CD8-positive, alpha-beta memory T cell (primary cell): ENCODE measurements around the gene CD300E. TPM values are rescaled to one million over a fixed set of nuclear protein-coding genes. Genes with fewer than 3 reads are reported as not detected.
A peak's percentile ranks its signal among the peaks of the same experiment; 100 is the strongest.
"Not testable (repeated sequence)": the region's sequence is repeated elsewhere in the genome, so short reads cannot be mapped to it uniquely, and the experiment has no call there.

Experiments used
- CTCF ChIA-PET: fragments of 350-600 bp; sonication (Branson Sonifier 250); formaldehyde crosslinking; loops from one replicate; lab custom pipeline; 2021; ENCODE audit warnings: antibody characterized with exemption; lab: Charles Lee
- POLR2A ChIA-PET: fragments of 350-600 bp; sonication (Branson Sonifier 250); formaldehyde crosslinking; loops from one replicate; lab custom pipeline; 2021; ENCODE audit warnings: antibody characterized with exemption; lab: Charles Lee
- DNase-seq, 5 donors: peaks; one replicate each; pipeline versions ENCODE4 v3.0.0 to v3.0.0-alpha.2; 2020 to 2022; ENCODE audit warnings: mixed read lengths in 1 of 5
- H3K27ac ChIP-seq: one replicate; pipeline ENCODE4 v1.7.0; 2013; ENCODE audit warnings: low read depth, mild to moderate bottlenecking, low read length, moderate library complexity
- H3K27me3 ChIP-seq: 2 replicates; pipeline ENCODE4 v1.7.0; 2013; ENCODE audit warnings: low read length, mild to moderate bottlenecking; ENCODE audit not compliant: insufficient read depth, poor library complexity, severe bottlenecking
- H3K36me3 ChIP-seq: 2 replicates; pipeline ENCODE4 v1.7.0; 2013; ENCODE audit warnings: mild to moderate bottlenecking, low read length, moderate library complexity; ENCODE audit not compliant: insufficient read depth
- H3K4me1 ChIP-seq: 2 replicates; pipeline ENCODE4 v1.7.0; 2013; ENCODE audit warnings: mild to moderate bottlenecking, low read length, moderate library complexity; ENCODE audit not compliant: insufficient read depth
- H3K4me3 ChIP-seq: 2 replicates; pipeline ENCODE4 v1.7.0; 2013; ENCODE audit warnings: mild to moderate bottlenecking, low read length
- H3K9me3 ChIP-seq: 2 replicates; pipeline ENCODE4 v1.7.0; 2013; ENCODE audit warnings: mild to moderate bottlenecking, low read length
- H3K27ac Mint-ChIP-seq, 8 donors: one replicate each; pipeline ENCODE4 v1.8.0; 2020 to 2021; ENCODE audit warnings: mixed read lengths in 8 of 8, mild to moderate bottlenecking in 6 of 8, inconsistent platforms in 3 of 8, moderate library complexity in 3 of 8
- H3K27me3 Mint-ChIP-seq, 2 donors: one replicate each; pipeline ENCODE4 v1.8.0; 2020 to 2021; ENCODE audit warnings: mixed read lengths in 2 of 2, mild to moderate bottlenecking in 1 of 2, moderate library complexity in 1 of 2
- H3K36me3 Mint-ChIP-seq, 3 donors: one replicate each; pipeline ENCODE4 v1.8.0; 2020 to 2021; ENCODE audit warnings: mixed read lengths in 3 of 3, inconsistent platforms in 1 of 3, mild to moderate bottlenecking in 1 of 3
- H3K4me1 Mint-ChIP-seq, 3 donors: one replicate each; pipeline ENCODE4 v1.8.0; 2020 to 2021; ENCODE audit warnings: mixed read lengths in 3 of 3, inconsistent platforms in 1 of 3, mild to moderate bottlenecking in 1 of 3
- H3K4me3 Mint-ChIP-seq, 7 donors: one replicate each; pipeline ENCODE4 v1.8.0; 2020 to 2021; ENCODE audit warnings: mixed read lengths in 7 of 7, mild to moderate bottlenecking in 6 of 7, moderate library complexity in 4 of 7, inconsistent platforms in 2 of 7
- H3K9me3 Mint-ChIP-seq, 5 donors: one replicate each; pipeline ENCODE4 v1.8.0; 2020 to 2022; ENCODE audit warnings: mixed read lengths in 5 of 5, mild to moderate bottlenecking in 3 of 5, moderate library complexity in 2 of 5, inconsistent platforms in 1 of 5
- polyA plus RNA-seq: library from polyadenylated mRNA; unstranded; fragments of 300-500 nt; fragmentation: Illumina TruSeq; gene quantifications from one replicate; pipeline ENCODE4 v1.2.3, GENCODE V29; 2021
- total RNA-seq, 2 experiments: library from RNA; stranded (reverse); gene quantifications; one replicate each; pipeline ENCODE4 v1.2.3, GENCODE V29; 2021

Gene CD300E
- total and polyA plus RNA-seq, 3 experiments from 2014 or later: not detected

GRCh38 chr17:74579900-74580299 is 43.6 kb downstream of the CD300E start:
- peaks cover 9 to 32% of the 10 kb centered on the region in 2 donors for H3K27me3 Mint-ChIP-seq
- H3K9me3 ChIP-seq: no peaks in the 10 kb centered on the region
- peaks cover 7% of the 10 kb centered on the region for H3K4me1 ChIP-seq
- DNase-seq: no peak
- H3K4me1 Mint-ChIP-seq: peaks cover 9 to 14% (median 13%) of the 10 kb centered on the region in 3 donors
- peak overlapping the region in 1 of 7 donors; percentile 13 for H3K4me3 Mint-ChIP-seq
- H3K4me3 ChIP-seq: no peak overlapping the region
- no peak overlapping the region for H3K27ac Mint-ChIP-seq
- no peaks in the 10 kb centered on the region for H3K36me3 ChIP-seq
- H3K27me3 ChIP-seq: no peaks in the 10 kb centered on the region
- ChIA-PET POLR2A (no interaction called here), CTCF (no interaction called here)
- no peak overlapping the region for H3K27ac ChIP-seq
- H3K36me3 Mint-ChIP-seq: no peaks in the 10 kb centered on the region
- H3K9me3 Mint-ChIP-seq: peaks cover 0 to 2% (median 0%) of the 10 kb centered on the region in 5 donors

GRCh38 chr17:74578979-74579378 is 44.6 kb downstream of the CD300E start:
- Mint-ChIP-seq H3K27ac (no peak overlapping the region), H3K4me3 (no peak overlapping the region), H3K36me3 (no peaks in the 10 kb centered on the region), H3K9me3 (peaks cover 0 to 2% (median 0%) of the 10 kb centered on the region in 5 donors), H3K4me1 (peaks cover 9 to 14% (median 13%) of the 10 kb centered on the region in 3 donors), H3K27me3 (peaks cover 7 to 26% of the 10 kb centered on the region in 2 donors)
- Histone ChIP-seq H3K36me3 (no peaks in the 10 kb centered on the region), H3K27ac (no peak overlapping the region), H3K27me3 (no peaks in the 10 kb centered on the region), H3K4me1 (peaks cover 7% of the 10 kb centered on the region), H3K9me3 (no peaks in the 10 kb centered on the region), H3K4me3 (no peak overlapping the region)
- no peak for DNase-seq
- ChIA-PET CTCF (no interaction called here), POLR2A (no interaction called here)

DNA sequence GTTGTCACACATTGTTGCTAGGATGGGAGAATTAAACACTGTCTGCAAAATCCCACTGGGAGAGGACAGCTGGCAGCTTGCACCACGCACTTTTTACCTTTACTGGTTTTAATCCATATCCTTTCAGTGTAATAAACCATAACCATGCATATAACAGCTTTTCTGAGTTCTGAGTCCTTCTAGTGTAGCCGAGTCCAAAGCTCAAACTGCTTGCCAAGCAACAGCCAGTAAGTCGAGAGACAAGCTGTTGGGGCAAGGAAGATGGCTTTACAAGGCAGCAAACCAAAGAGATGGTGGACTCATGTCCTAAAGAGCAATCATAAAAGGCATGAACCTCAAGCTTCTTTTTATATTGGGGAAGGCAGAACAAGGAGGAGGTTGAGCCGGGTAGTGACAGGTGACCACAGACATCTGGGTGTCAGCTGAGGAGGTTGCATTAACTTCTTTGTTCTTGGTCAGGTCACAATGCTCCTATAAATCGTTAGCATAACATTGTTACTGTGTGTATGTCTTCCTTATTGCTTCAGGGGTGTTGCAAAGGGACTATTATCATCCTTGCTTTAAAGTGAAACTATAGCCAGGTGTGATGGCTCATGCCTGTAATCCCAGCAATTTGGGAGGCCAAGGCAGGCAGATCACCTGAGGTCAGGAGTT is 48.9 kb downstream of the CD300E start:
- no peak for DNase-seq
- peaks cover 0 to 2% (median 0%) of the 10 kb centered on the region in 5 donors for H3K9me3 Mint-ChIP-seq
- peaks cover 2 to 5% (median 5%) of the 10 kb centered on the region in 3 donors for H3K4me1 Mint-ChIP-seq
- H3K27ac ChIP-seq: no peak overlapping the region
- no peak overlapping the region for H3K4me3 ChIP-seq
- H3K36me3 Mint-ChIP-seq: no peaks in the 10 kb centered on the region
- no peak overlapping the region for H3K27ac Mint-ChIP-seq
- H3K36me3 ChIP-seq: no peaks in the 10 kb centered on the region
- ChIA-PET POLR2A (no interaction called here), CTCF (interaction anchor here (0.8 kb wide), 2 partner anchors 8 to 13 kb away, joined by 3 read pairs; no protein-coding TSS in a partner anchor)
- H3K27me3 ChIP-seq: no peaks in the 10 kb centered on the region
- H3K4me3 Mint-ChIP-seq: no peak overlapping the region
- H3K27me3 Mint-ChIP-seq: peaks cover 11 to 37% of the 10 kb centered on the region in 2 donors
- H3K9me3 ChIP-seq: no peaks in the 10 kb centered on the region
- peaks cover 2% of the 10 kb centered on the region for H3K4me1 ChIP-seq

DNA sequence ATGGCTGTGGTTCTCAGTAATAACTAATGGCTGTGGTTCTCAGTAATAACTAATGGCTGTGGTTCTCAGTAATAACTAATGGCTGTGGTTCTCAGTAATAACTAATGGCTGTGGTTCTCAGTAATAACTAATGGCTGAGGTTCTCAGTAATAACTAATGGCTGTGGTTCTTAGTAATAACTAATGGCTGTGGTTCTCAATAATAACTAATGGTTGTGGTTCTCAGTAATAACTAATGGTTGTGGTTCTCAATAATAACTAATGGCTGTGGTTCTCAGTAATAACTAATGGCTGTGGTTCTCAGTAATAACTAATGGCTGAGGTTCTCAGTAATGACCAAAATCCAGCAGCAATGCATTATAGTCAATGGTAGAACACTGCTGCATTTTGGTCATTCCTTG is 49.9 kb downstream of the CD300E start:
- H3K4me3 ChIP-seq, H3K27ac ChIP-seq, H3K9me3 Mint-ChIP-seq, H3K4me3 Mint-ChIP-seq, H3K27ac Mint-ChIP-seq, H3K27me3 ChIP-seq, POLR2A ChIA-PET, H3K4me1 Mint-ChIP-seq, CTCF ChIA-PET, H3K36me3 Mint-ChIP-seq, DNase-seq, H3K4me1 ChIP-seq, H3K36me3 ChIP-seq, H3K9me3 ChIP-seq: not testable (repeated sequence)
- H3K27me3 Mint-ChIP-seq: peaks cover 11 to 41% of the 10 kb centered on the region in 2 donors

DNA sequence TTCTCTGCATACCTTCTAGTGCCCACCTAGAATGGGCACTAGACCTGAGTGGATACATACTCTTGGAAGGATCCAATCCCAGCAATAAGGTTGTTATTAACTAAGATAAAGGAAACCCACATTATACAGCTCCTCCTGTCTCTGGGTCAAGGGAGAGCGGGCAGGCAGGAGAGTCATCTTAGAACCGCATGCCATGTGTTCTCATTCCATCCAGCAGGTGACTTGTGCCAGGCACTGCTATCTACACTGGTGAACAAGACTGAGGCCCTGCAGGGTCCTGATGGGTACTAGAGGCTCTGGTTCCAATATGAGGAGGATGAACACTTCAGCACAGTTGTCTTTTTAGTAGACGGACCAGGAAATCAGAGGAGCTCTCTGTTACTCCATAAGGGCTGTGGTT is 50.4 kb downstream of the CD300E start:
- H3K27ac ChIP-seq: no peak overlapping the region
- H3K36me3 ChIP-seq: no peaks in the 10 kb centered on the region
- no peak for DNase-seq
- POLR2A ChIA-PET: no interaction called here
- H3K9me3 Mint-ChIP-seq: peaks cover 0 to 2% (median 0%) of the 10 kb centered on the region in 5 donors
- no peaks in the 10 kb centered on the region for H3K27me3 ChIP-seq
- peaks cover 13 to 46% of the 10 kb centered on the region in 2 donors for H3K27me3 Mint-ChIP-seq
- H3K4me3 Mint-ChIP-seq: no peak overlapping the region
- no peaks in the 10 kb centered on the region for H3K4me1 Mint-ChIP-seq
- peak overlapping the region in 1 of 8 donors; percentile 29 for H3K27ac Mint-ChIP-seq
- H3K36me3 Mint-ChIP-seq: no peaks in the 10 kb centered on the region
- H3K4me3 ChIP-seq: no peak overlapping the region
- H3K4me1 ChIP-seq: no peaks in the 10 kb centered on the region
- CTCF ChIA-PET: no interaction called here
- no peaks in the 10 kb centered on the region for H3K9me3 ChIP-seq

DNA sequence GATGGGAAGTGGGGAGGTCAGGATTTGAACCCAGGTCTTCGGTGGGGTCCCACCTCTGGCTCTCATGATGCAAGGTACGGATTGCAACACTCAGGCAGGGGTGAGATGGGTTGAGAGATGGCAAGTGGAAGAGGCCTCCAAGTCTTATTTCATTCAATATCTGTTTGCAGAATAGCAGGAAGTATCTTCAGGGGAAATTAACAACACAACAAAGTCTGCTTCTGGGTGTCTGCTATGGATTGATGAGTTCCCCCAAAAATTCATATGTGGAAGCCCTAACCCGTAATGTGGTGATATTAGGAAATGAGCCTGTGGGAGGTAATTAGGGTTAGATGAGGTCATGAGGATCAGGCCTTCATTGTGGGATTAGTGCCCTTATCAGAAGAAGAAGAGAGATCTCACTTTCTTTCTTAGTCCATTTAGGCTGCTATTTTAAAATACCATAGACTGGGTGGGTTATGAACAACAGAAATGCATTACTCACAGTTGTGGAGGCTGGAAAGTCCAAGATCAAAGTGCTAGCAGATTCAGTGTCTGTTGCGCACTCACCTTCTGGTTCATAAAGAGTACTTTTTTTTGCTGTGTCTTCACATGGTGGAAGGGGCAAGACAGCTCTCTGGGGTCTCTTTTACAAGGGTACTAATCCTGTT is 51.8 kb downstream of the CD300E start:
- ChIA-PET POLR2A (no interaction called here), CTCF (no interaction called here)
- no peak overlapping the region for H3K27ac ChIP-seq
- no peaks in the 10 kb centered on the region for H3K9me3 ChIP-seq
- peaks cover 0 to 2% (median 0%) of the 10 kb centered on the region in 5 donors for H3K9me3 Mint-ChIP-seq
- H3K4me3 ChIP-seq: no peak overlapping the region
- H3K27me3 Mint-ChIP-seq: peaks cover 17 to 47% of the 10 kb centered on the region in 2 donors
- H3K4me3 Mint-ChIP-seq: no peak overlapping the region
- no peaks in the 10 kb centered on the region for H3K4me1 ChIP-seq
- DNase-seq: no peak
- no peaks in the 10 kb centered on the region for H3K4me1 Mint-ChIP-seq
- H3K27ac Mint-ChIP-seq: peak overlapping the region in 1 of 8 donors; percentile 36
- no peaks in the 10 kb centered on the region for H3K36me3 Mint-ChIP-seq
- H3K36me3 ChIP-seq: no peaks in the 10 kb centered on the region
- no peaks in the 10 kb centered on the region for H3K27me3 ChIP-seq

DNA sequence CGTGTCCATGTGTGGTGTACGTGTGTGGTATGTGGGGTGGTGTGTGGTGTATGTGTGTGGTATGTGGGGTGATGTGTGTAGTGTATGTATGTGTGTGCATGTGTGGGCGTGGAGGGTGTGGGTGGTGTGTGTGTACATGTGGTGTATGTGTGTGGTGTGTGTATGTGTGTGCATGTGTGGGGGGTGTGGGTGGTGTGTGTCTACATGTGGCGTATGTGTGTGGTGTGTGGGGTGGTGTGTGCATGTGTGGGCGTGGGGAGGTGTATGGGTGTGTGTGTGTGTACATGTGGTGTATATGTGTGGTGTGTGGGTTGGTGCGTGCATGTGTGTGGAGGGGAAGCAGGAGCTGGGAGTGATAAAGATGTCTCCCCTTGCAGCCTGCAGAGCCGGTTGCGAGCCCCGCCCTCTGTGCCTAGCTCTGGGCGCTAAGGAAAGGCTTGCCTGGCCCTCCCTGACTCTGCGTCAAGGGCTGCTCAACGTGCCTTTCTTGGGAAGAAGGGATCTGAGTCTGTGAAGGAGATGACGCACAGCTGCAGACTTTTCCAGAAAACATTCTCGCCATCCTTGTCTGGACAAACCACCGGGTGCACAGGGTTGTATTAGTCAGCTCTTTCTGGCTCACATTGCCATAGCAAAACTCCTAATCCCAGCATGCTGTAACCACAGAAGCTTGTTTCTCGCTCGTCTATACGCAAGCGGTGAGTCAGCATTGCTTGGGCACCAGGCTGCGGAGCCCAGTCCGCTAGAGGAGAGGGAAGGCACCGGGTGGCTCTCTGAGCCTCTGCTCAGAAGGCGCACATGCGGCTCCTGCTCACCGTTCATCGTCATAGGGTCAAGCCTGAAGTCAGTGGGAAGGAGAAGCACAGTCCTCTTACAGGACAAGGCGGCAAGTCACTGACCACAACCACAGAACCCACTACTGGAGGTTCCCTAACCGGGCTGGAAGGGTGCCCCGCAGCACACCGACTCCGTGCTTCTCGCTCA is 54.2 kb downstream of the CD300E start:
- Histone ChIP-seq H3K36me3 (no peaks in the 10 kb centered on the region), H3K4me3 (no peak overlapping the region), H3K27ac (no peak overlapping the region), H3K27me3 (peaks cover 5% of the 10 kb centered on the region), H3K9me3 (no peaks in the 10 kb centered on the region), H3K4me1 (no peaks in the 10 kb centered on the region)
- ChIA-PET POLR2A (no interaction called here), CTCF (no interaction called here)
- no peak for DNase-seq
- Mint-ChIP-seq H3K4me3 (no peak overlapping the region), H3K36me3 (no peaks in the 10 kb centered on the region), H3K4me1 (no peaks in the 10 kb centered on the region), H3K9me3 (no peaks in the 10 kb centered on the region), H3K27ac (no peak overlapping the region), H3K27me3 (peaks cover 22 to 48% of the 10 kb centered on the region in 2 donors)
